Pulmonary artery endothelial cell (primary cell): ENCODE measurements around the gene CHRNB2. TPM values are rescaled to one million over a fixed set of nuclear protein-coding genes. Genes with fewer than 3 reads are reported as not detected.

Source experiments
- DNase-seq: peaks from one replicate; pipeline ENCODE4 v3.0.0-alpha.2; 2011; ENCODE audit warnings: low read depth, low spot score
- total RNA-seq: library from RNA; depleted of rRNA; stranded (reverse); fragments of >200 nt; gene quantifications from 2 replicates; pipeline ENCODE4 v1.2.3, GENCODE V29; 2014

The CHRNB2 gene
- total RNA-seq, 1 donor from 2014 or later, result under 0.01 TPM

DNA sequence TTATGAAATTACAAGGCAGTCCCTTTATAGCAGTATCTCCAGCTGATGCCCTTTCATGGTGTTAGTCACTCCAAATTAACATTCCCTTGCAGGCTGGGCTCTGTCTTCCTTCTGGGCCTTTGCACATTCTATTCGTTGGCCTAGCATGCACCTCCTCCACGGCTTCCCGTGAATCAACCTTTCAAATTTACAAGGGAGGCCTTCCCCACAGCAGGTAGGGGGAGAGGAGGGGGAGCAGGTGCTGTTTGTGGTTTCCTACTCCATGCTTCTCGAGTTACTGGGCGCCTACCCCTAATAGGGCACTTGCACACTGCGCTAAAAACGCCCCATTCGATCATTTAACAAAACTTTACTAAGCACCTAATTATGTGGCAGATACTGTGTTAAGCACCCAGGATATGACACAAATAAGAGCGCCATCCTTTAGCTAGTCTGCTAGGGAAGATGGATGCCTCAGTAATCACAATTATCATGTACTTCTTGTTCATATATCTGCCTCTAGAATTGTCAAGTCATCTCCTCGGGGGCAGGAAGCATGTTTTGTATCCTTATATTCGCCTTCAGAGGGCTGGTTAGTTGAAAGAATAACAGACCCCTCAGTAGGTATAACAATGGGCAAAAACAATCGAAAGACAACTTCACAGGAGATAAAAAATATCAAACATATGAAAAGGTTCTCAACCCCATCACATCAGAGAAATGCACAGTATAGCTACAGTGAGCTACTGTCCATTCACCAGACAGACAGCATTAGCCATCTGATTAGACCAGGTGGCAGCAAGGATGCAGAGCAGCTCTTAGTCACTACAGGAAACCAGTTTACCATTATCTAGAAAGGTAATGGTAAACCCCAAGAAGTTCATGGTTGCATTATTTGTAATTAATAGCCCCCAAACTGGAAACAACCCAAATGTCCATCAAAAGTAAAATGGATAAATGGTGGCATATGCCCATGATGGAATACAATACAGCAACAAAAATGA, 42.1 kb downstream of the CHRNB2 start:
- DNase-seq, result no peak

DNA sequence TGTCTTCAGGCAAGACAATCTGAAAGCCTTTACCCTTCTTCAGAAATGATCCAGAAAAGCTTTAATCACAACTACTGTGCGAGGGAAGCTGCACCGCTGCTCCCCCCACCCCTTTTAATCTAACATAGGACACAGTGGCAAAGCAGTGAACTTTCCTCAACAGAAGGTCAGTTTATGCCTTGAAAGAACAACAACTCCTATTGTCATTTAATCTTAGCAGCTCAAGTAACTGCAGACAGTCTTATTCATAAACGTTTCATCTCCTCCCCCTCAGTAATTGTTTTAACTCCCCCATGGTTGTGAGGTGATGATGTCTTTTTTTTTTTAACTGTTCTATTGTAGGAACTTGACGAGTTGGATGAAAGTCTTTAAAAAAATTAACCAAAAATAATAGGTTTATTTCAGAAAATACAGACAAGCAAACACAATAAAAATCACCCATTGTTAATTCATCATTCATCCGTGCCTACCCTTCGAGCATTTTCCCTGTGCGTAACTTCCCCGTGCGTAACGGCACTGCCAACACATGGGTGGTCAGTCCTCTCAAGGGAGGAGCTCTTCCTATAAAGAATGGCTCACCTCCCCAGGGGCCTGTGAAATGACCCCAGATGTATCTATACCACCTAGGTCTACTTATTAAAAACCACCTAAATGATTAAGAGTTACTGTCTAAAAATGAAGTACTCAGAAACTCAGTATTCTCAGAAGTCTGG, 43.7 kb downstream of the CHRNB2 start:
- DNase-seq, result no peak

DNA sequence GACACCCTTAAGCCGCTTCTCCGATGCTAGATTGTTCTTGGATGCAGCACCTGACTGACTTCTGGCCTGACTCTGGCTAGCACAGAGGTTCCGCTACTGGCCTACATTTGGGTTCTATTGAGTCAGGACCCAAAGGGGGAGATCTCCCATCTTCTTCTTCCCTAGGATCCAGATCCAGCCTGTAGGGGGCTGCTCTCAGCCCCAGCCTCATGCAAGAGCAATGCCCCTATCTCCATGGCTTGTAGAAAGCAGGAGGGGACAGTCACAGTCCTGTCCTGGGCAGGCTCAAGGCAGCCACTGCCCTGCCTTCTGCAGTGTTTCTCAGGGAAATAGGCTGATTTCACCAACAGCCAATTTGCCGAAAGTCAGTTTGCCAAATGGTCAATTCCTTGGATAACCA, 46.7 kb downstream of the CHRNB2 start:
- no peak for DNase-seq

DNA sequence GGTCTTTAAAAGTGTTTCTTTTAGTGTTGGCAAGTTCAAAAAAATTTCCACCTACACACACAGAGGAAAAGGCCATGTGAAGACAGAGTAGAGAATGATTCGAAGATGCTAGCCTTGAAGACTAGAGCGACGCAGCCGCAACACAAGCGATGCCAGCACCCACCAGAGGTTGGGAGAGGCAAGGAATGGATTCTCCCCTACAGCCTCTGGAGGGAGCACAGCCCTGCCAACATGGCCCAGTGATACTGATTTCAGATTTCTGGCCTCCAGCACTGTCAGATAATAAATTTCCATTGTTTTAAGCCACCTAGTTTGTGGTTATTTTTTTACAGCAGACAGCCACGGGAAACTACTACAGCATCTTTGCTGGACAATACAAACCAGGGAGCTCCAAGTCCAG, 47.3 kb downstream of the CHRNB2 start:
- DNase-seq, result no peak

DNA sequence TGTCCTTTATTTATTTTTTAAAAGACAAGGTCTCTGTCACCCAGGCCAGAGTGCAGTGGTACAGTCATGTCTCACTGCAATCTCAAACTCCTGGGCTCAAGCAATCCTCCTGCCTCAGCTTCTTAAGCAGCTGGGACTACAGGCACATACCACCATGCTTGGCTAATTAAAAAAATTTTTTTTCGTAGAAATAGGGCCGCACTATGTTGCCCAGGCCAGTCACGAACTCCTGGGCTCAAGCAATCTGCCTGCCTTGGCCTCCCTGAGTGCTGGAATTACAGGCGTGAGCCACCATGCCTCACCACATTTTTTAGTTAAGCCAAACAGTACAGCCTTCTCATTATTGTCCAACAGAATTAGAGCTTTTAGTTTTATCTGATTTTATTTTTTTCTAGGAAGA, 47.8 kb downstream of the CHRNB2 start:
- DNase-seq, result no peak

DNA sequence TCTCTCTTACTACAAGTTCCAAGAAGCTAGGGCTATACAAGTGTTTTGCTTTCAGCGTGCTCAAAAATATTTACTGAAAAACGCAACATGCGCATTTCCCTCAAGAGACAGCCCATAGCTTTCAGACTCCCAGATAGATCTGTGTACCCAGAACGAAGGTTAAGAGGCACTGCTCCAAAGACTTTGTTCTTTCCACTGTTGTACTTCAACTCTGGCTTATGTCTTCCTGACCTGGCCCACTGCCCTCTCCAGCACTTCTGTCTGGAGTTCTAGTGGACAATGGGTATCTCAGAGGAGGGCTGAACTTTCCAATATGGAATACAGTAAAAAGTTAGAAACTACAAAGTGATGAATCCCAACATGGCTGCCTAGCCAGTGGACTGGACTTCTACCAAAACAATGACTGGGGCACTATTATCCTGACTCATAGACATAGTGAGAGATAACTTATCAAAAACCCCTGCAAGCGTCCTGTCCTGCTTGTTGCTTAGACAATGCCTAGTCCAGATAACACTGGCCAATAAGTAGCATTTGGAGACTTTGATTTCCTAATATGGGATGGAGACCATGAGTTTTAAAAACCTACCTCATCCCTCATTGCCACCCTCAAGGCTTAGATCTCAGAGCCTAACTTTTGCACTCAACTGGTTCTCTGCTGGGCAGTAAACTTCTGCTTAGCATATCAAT, 49.2 kb downstream of the CHRNB2 start:
- peak; percentile 45 for DNase-seq

DNA sequence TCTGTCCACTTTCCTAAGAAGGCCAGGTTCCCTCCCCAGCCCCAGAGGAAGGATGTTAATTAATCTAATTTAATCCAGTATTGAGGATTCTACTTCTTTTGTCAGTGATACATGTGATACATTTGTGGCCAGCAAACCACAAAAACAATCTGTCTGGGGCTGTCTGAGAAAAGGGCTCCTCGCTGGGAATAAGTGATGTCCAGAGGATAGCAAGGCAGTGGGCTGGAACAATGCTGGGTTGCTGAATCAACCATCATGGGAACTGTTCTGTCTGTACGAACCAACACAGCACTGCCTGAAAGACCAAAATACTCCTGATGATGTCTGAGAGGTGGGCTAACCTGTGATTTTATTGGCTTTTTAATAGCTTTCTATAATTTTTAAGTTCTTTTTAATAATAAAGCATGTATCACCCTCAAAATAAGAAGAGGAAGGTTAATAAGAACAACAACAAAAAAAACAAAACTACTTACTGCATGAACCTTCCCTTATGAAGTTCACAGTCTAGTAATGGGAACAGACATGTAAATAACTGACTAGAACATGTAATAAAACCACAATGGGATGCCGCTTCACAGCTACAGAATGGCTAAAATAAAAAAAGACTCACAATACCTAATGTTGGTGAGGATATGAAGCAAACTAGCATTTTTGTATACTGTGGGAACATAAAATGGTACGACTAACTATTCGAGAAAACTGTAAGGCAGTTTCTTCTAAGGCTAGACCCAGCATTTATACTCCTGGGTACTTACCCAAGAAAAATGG, 51.8 kb downstream of the CHRNB2 start:
- DNase-seq, result no peak

DNA sequence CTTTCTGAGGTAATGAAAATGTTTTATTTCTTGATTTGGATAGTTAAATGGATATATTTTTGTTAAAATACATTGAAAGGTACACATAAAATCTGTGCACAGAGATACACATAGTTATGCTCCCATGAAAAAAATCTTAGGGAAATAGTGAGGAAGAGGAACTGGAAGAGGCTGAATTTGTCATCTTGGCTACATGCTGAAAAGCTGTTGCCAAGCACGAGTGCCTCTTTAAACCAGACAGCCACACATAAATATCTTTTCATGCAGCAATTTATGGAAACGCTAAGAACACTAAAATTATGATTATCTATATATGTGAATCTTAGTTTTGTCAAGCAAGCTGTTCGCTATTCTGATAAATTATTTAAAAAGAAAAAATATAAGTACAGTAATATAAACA, 53.2 kb downstream of the CHRNB2 start:
- no peak for DNase-seq

DNA sequence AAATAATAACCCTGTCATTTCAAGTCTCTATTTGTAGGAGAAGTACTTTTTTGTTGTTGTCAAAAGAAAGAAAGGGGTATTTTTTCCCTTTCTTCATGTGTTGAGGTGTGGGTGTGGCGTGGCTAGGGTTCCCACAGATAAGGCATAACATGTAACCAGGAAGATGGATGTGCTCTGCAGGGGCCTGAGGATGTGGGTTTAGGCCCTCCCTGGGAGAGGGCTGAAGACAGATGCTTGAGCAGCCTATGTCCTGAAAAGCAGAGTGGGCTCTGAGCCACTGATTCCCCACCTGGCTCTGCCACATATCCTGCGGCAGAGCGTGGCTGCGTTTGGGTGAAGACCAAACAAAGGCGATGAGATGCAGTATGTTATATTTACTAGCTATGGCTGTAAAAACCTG, 54.3 kb downstream of the CHRNB2 start:
- no peak for DNase-seq

DNA sequence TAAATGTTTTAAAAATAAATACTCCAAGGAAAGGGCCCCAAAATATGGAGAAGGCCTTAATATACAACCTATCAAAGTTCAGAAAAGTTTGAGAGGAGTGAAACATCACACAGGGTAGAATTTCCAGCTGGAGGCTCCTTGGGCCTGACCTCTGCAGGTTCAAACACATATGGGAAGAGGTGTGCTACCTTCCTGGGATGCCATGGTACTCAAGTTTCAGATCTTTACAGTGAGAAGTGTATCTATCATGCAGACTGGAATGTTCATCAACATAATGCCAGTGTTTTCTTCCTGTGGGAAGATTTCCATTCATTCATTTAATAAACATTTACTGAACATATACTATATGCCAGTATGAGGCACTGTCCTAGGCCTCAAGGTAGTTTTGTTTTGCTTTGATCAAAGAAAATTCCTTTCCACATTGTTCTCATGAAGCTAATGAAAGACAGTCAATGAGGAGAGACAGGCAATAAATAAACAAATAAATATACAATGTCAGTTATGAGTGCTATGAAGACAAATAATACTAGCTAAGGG, 55.0 kb downstream of the CHRNB2 start:
- DNase-seq, result no peak

DNA sequence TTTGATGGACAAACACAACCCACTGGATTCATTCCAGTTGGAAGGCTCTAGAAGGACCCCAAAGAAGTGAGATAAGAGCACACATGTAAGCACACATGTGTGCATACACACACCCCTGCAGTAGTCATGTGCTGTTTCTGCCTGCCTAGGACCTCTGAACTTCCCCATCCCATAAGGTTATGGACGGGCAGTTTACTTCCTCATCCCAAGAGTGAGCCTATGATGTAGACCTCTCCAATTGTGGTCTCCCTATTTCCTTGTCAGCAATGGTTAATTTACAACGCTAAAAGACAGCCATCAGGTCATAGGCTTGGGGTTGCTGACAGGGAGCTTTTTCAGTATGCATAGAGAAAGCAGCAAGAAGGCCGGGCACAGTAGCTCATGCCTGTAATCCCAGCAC, 55.8 kb downstream of the CHRNB2 start:
- no peak for DNase-seq

DNA sequence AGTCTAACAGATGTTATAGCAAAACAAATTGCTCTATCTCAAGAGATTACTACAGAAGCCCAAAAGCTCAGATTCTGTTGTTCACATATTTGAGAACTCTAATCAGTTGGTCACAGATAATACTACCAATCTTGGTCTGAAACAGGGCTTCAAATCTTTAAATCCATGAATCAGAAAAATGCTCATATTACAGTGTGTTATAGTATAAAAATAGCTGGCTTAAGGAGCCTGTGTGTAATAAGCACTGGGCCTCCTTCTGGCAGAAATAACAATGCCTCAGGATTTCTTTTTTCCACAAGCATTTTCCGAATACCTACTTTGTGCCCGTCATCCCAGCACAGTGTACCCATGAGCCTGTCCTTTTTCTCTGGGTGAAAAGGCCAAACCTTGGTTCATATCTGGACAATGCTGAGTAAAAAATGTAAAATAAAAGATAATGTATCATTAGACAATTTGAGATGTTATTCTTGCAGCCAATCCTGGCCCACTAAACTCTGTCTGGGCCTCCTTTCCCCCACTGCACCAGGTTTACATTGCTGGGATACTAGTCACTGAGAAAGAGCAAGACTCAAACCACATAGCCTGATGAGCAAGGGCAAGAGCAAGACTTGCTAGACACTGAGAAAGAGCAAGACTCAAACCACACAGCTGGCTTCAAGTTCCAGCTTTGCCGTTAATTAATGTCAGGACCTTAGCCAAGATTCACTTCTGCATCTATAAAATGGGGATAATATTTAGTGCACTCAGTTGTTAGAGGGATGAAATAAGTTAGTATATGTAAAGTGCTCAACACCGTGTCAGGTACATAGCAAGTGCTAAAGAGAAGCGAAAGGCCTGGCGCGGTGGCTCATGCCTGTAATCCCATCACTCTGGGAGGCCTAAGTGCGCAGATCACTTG, 57.4 kb downstream of the CHRNB2 start:
- DNase-seq, result no peak

DNA sequence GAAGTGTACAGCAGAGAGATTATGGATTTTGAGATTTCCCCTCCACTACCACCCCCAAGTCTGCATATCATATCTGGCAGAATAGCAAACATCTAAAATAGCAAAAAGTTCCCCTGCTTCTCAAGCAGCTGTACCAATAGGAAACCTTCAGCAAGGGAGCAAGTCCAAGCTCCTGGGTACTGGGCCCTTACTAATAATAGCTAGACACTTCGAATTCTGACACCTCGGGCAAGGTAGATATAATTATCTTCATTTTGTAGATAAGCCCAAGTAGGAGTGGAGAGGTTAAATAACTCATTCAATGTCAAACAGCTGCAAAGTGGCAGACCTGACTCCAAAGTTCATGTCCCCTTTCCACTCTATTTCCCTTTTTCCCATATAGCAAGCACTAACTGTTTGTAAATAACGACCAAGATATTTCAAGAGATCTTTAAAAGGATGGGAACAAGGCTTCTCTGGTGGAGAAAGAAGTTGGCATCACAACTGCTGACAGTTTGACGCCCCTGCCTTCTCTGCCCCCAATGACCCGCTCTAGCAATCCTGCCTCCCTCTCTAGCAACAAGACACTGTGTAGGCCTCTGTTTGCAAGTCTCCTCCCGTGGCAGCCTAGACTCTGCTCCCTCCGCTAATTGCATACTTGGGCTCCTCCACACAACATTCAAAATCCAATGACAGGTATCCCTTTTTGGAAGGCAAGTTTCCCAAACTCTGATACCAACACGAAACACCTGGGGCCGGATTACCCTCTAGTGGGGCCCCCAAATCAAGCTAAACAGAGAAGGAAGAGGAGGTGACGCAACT, 59.1 kb downstream of the CHRNB2 start:
- DNase-seq, result no peak

DNA sequence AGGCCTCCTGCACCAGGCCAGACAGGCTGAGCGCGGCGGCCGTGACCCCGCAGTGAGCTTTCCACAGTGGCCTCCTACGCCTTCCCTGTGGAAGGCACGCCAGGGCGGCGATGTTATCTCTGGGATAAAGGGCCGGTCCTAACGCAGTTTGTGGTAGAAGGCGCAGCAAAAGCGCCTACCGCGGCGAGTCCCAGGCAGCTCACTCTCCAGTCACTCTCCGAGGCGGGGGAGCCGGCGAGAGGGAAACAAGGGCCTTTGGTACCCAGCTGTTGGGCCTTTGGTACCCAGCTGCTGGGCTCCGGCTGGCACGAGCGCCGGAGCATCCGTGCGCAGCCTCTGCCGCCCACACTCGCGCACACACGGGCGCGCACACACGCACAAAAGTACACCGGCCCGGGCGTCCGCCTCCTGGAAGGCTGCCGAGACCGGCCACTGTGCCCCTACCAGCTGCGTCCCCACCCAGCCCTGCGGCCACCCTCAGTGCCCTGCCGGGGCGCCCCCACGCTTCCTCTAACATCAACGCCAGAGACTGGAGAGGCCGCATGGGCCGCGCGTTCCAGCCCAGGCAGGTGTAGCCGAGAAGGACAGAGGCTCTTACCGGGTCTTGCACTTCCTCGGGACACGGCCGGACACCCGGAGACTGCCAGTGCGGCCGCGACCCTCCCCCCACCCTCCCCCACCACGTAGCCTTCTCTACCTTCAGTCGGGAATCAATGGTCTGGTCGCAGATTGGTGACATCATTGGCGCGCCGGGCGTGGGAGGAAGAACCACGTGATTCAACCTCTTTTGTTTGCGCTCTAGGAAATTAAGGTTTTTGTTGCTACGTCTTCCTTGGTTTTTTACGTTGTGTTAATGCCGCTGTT, 59.9 kb downstream of the CHRNB2 start:
- DNase-seq, result peak; percentile 68

DNA sequence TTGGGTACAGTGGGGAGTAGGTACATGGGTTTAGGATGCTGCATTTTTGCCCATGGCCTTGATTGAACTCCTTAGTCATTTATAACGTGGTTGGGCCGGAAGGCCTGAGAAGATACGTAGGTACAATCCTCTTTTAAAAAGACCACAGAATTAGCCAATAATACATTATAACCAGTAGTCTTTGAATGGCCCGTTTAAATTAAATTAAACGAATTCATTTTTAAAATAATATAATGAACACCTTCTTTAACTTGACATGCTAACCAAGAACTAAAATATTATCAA, 60.5 kb downstream of the CHRNB2 start:
- no peak for DNase-seq

DNA sequence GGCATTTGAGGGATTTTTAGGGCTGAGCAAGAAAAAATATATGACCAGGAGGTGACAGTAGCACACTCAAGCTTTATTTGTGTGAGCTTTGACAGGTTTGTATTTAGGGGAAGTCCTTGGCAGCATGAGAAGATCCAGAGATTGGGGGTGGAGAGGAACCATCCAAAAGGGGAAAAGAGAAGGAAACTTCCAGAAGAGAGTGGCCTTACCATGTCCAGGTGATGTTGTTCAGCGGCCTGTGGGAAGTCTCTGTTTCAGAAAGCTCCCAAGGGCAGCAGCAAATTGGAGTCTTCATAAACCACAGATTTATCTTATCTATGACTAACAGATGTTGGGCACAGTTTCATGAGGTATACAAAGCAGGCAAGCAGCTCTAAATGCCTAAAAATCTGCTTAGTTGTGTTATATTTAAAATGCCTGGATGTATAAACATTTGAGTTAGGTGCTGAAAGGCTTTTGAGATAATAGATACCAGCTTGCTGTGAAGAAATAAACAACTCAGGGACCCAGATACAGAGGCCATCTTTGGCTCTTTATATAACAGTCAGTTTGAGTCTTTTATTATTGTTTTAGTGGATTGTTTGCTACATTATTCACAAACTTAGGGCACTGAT, 61.6 kb downstream of the CHRNB2 start:
- no peak for DNase-seq
